ENCODE results near the gene BST1.

Gene BST1, protein sequence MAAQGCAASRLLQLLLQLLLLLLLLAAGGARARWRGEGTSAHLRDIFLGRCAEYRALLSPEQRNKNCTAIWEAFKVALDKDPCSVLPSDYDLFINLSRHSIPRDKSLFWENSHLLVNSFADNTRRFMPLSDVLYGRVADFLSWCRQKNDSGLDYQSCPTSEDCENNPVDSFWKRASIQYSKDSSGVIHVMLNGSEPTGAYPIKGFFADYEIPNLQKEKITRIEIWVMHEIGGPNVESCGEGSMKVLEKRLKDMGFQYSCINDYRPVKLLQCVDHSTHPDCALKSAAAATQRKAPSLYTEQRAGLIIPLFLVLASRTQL

DNA sequence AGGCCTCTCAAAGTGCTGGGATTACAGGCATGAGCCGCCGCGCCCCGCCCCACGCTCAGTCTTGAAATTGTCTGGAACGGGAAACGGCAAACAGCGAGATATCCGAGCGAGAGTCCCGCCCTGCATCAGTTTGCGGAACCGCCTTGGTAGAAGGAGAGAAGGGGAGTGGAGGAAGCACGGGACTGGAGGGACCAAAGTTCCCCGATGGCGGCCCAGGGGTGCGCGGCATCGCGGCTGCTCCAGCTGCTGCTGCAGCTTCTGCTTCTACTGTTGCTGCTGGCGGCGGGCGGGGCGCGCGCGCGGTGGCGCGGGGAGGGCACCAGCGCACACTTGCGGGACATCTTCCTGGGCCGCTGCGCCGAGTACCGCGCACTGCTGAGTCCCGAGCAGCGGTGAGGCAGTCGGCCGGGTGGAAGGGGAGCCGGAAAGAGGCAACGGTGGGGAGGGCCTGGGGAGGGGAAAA lies at the start of gene BST1:
Gene BST1, plus strand, starts transcription at position 125 of the 463 bp plus-strand sequence. Its CDS starts 80 bp downstream, at position 205.
- no peak for DNase-seq (ENCODE audit: low spot score)

DNA sequence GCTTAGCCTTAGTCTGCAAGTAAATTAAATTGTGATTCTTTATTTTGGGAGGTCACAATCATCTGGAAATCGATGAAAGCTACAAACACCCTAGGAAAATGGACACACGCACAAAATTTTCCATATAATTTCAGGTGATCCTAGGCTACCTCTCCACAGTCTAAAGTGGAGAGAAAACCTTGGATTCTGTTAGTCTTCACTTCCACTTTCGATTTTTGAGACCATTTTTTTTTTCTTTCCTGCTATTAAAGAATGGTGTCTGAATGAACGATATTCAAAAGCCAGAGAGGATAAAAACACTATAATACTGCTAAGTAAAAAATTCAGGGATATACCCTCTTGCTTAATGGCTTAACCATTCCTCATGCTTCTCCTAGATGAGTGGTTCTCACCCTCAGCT lies 49.4 kb upstream of the BST1 start:
- no peak for DNase-seq (ENCODE audit: low spot score)

DNA sequence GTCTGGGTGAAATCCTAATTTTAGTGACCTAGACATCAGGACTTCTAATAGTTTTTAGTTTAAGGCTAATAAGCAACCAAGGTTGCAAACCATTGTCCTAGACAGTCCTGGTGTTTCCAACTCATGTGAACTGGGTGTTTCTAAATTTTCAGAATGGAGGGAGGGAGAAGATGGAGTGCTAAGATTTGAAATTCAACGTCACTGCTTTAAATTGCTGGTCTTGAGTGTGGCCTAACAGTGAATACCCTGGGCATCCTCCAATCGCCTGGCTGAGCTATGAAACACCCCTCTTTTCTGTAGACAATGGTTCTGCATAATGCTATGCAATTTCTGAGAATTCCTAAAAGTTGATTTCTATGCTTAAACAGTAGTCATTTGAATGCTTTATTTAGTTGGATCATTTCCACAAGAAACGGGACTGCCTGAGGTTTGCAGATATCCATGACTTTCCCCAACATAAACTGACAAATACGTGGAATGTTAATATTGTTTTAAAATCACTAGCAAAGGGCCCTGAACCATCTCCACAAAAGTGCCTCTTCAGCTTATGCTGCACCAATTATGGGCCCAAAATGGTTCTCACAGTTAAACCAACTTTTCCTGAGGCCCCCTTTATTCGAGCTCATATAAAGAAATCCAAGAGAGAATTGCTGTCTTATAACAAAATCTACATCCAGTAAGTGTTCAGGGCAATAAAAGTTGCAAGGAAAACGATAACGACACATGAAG lies 48.8 kb upstream of the BST1 start:
- peak; percentile 88 for DNase-seq (ENCODE audit: low spot score)

DNA sequence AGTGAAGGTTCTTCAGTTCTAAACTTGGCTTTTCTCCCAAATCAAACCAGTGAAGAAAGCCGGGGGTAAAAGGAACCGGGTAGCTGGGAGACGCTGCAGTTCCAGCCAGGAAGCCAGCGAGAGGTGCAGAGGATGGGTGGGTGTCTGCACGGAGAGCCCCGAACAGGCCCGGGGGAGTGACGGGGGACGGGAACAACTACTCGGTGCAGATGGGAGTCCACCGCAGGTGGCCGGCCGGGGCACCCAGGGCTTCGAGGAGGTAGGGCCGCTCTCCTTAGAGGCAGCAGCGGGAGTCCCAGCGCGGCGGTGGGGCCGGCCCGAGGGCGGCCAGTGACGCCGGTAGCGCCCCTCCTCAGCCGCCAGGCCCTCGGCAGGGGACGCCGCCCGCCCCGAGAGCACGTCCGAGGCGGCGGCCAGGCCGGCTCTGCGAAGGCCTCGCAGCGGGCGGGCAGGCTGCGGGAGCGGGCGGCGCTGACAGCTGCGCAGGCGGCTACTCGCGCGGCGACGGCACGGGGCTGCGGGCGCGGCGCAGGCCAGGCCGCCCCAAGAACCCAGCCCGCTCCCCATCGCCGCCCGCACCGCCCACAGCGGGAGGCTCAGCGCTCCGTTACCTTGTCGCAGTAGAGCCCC lies 48.2 kb upstream of the BST1 start:
- DNase-seq (ENCODE audit: low spot score): peak; percentile 47

DNA sequence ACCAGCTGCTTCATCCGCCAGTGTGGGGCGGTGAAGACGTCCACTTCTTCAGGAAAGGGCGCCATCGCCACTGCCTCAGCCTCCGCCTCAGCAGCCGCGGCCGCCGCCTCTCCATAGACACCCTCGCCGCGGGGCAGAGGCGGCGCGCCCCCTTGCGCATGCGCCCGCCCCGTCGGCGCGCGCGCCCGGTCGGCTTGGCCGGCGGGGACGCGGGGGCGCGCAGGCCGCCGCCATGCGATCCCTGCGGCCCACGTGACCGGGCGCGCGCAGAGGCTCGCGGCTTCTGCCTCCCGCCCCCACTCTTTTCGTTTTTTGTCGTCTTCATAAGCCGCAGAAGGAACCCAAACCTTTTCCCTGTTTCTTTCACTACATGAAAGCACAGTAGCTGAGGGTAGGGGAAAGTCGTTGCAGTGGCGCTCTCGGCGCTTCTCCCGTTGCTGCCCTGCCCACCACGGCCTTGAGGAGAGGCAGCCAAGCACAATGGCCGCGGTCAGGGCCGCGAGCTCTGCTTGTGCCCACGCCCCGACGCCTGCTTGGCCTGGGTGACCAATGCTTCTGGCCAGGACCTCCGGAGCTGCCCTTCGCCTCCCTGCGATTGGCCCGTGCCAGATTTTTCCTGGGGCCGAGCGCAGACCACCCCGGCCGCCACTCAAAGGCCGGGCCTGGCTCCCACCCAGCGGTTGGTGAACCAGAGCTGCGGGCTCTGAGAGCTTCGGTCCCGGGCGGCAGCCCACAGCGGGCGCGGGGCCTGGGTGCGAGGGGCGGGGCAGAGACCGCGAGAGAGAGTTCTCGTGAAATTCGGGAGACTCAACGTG lies 47.4 kb upstream of the BST1 start, which contains the start of gene FBXL5:
Gene FBXL5, minus strand, starts transcription at position 135 of the 815 bp plus-strand sequence. Its CDS starts 70 bp downstream, at position 65.
- peak; percentile 85 for DNase-seq (ENCODE audit: low spot score)

DNA sequence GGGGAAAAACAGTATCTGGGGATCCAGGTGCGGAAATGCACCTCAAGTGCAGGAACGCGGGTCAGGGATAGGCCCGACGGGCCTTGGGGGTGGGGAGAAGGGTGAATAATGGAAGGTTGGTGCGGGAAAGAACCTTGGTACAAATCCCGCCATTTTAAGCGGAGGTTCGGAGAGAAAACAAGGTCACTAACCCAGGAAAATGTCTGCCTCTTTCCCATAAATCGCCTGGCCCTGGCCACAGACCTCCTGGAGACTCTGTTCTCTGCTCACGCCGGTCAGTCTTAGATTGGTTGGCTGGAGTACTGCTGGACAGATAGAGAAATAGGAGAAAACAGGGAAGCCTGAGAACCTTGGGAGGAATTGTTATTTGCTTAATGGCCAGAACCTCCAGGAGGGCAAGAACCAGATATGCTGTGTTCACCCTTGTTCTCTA lies 46.8 kb upstream of the BST1 start:
- DNase-seq (ENCODE audit: low spot score): peak; percentile 50

DNA sequence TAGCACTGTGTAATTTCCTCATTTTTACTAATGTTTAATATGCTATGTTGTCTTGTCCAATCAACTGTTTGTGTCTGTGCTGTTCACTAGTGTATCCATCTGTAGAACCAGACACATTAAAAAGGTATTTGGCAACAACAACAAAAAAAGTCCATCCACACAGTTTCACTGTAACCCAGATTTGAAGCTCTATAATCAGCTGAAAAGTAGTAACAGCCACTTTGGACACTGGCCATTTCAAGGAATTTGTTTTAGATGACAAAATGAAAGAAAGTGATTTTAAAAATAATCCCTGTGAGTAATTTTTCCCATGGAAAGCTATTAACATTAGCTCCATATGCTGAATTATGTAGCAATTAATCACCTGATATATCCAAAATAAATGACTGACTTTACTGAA lies 45.5 kb upstream of the BST1 start:
- no peak for DNase-seq (ENCODE audit: low spot score)

DNA sequence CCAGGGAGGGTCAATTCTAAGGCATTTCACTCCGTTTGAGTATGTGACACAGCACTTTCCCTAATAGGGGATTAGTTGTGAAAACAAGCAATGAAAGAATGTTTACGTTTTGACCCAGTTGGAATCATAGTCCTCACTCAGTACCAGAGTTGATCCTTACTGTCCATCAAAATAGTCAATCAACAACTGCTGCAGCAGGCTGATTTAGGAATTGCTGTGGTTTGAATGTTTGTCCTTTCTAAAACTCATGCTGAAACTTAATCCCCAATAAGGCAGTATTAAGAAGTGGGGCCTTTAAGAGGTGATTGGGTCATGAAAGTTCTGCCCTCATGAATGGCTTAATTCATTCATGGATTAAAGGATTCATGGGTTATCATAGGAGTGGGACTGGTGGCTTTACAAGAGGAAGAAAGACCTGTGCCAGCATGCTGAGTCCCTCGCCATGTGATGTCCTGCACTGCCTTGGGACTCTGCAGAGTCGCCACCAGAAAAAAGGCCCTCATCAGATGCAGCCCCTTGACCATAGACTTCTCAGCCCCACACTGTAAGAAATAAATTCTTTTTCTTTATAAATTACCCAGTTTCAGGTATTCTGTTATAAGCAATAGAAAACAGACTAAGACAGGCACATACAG lies 44.6 kb upstream of the BST1 start:
- DNase-seq (ENCODE audit: low spot score): no peak

DNA sequence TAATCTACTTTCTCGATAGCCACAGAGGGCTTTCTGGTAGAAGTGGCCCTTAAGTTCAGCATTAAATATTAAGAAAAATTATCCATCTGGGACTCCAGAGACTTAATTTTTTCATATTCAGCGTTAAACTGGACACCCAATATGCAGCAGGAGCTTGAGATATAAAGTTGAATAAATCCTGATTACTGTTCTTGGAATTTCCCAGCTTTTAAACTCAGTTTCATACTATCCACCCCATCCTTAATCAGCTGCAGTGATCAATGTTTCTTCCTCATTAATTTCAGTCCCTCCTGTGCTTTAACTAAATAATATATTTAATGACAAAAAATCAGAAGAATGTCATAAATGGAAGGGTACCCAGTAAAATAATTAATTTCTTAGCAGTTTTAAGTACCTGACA lies 44.1 kb upstream of the BST1 start:
- no peak for DNase-seq (ENCODE audit: low spot score)

DNA sequence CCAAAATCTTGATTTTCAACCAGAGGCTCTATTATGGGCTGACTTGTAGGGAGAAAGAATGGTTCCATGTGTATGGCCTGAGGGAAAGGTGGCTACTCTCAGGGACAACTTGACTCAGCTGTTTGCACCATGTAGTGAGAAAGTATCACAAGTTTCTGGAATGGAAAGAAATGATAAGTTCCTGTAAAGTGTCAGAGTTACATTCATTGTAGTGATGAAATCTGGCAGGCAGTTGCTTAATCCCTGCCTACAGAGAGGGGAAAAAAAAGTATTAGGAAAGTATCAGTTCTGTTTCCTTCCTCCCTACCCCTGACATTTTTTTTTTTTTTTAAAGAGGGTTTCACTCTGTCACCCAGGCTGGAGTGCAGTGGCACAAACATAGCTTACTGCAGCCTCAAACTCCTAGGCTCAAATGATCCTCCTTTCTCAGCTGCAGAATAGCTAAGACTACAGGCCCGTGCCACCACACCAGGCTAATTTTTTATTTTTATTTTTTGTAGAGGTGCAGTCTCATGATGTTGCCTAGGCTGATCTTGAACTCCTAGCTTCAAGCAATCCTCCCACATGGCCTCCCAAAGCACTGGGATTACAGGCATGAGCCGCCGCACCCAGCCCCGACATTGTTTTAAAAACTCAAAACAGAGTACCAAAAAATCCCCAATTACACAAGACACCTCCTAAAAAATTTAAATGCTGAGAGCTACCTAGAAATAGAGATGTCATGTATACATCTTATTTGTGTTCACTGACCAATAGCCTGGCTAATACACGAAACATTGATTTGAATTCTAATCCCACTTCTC lies 42.9 kb upstream of the BST1 start:
- no peak for DNase-seq (ENCODE audit: low spot score)

DNA sequence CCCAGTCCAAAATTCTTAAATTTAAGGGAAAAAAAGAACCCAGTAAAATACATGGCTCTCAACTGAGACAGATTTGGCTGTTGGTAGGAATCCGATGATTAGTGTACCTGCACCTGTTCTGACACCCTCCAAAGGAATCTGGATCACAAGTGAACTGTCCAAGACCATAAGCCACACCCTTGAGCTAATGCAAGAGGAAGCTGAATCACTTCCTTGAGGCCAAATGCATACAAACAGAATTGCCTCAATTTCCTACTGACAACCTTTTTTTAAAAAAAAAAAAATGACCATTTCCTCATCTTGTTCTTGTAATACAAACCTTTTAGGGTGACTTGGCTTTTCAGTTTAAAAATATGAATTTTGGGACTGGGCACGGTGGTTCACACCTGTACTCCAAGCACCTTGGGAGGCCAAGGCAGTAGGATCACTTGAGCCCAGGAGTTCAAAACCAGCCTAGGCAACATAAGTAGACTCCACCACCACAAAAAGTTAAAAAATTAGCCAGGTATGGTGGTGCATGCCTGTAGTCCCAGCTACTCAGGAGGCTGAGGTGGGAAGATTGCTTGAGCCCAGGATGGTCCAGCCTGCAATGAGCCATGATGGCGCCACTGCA lies 37.0 kb upstream of the BST1 start:
- peak; percentile 70 for DNase-seq (ENCODE audit: low spot score)

DNA sequence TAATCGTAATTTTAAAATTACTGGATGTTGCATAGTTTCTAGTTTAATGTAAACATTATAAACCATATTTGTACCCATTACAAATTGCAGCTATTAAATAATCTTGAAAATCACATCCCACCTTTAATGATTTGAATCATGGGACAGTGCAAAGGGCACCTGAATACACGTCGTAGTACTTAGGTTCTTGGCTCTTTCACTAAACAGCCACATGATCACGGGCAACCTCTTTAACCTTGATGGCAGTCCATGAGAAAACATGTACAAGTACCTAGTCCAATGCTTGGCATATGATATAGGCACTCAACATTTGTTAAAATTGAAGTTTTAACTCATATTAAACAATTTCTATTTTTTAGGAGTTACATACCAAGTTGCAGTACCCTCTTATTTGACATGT lies 35.9 kb upstream of the BST1 start:
- no peak for DNase-seq (ENCODE audit: low spot score)

DNA sequence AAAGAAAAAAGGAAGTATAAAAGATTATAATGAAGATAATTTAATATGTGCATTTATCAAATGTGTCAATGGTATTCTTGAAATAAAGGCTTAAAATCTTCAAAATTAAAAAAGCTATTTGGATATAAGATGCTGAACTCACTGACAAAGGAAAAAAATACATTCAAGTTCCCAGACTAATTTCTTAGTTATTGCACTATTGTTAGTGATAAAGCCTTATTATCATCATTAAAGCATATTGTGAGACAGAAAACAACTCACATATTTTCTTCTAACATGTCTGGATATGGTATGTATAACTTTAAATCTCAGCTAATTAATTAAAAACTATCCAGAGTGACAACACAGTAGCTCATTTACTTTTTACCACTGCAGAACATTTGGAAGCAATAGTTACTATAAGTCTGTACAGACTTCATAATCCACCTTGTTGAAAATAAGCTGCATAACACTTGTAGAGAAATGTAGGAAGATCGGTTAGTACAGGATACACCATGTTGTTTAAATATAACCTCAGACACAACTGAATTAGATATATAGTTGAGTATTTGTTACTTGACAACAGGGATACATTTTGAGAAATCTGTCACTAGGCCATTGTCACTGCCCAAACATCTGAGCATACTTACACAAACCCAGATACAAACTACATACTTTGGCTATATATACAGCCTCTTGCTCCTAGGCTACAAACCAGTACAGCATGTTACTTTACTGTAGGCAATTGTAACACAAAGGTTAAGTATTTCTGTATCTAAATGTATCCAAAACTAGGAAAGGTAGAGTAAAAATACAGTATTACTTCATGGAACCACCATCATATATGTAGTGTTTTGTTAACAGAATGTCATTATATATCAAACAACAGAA lies 34.1 kb upstream of the BST1 start:
- DNase-seq (ENCODE audit: low spot score): no peak

DNA sequence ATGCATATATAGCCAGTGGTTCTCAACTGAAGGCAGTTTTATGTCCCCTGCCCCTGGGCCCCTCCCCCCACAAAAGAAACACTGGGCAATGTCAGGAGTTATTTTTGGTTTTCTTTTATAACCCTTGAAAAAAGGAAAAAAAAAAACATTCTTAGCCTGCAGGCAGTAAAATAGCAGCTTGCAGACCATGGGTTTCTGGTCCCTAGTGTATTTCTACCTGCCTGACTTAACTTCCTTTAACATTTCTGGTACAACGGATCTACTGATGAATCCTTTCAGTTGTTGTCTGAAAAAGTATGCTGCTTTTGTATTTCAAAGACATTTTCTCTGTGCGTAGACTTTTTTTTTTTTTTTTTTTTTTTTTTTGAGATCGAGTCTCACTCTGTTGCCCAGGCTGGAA lies 32.3 kb upstream of the BST1 start:
- DNase-seq (ENCODE audit: low spot score): no peak

DNA sequence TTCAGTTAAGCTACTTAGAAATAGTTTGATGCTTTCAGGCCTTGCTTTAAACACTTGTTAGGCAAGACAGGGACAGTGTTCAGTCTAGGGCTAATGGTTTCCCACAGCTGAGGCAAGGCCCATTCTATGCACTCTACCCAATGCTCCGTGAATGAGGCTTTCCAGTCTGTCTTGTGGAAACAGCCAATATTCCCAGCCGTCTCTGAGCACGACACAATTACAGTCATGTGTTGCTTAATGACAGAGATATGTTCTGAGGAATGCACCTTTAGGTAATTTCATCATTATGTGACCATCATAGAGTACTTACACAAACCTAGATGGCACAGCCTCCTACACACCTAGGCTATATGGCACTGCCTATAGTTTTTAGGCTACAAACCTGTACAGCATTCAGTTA lies 30.8 kb upstream of the BST1 start:
- no peak for DNase-seq (ENCODE audit: low spot score)

DNA sequence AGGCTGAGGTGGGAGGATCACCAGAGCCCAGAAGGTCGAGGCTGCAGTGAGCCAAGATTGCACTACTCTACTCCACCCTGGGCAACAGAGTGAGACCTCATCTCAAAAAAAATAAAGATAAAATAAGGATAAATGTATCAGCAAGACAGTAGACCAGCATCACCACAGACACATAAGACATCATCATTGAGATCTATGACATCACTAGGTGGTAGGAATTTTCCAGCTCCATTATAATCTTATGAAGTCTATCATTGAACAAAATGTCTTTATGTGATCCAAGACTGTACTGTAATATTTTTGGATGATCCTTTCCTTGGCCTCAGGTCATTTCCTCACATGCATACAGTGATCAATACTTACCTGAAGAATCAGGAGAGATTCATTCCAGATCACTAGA lies 29.5 kb upstream of the BST1 start:
- no peak for DNase-seq (ENCODE audit: low spot score)

DNA sequence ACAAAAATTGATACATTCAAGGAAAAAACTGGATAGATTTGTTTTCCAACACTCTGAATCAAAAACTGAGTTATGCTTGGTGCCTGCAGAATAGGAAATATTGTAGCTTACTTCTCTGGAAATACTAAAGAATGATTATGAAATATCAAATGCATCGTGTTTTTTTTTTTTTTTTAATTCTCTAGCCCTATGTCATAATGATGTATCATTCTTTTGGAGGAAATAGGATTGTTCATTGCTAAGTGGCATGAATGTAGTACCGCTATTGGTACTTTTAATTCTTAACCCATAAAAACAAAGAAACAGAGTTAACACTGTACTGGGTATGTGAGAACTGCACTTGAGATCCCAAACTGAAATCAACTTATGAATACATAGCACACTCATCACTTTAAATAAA lies 28.8 kb upstream of the BST1 start:
- DNase-seq (ENCODE audit: low spot score): no peak

DNA sequence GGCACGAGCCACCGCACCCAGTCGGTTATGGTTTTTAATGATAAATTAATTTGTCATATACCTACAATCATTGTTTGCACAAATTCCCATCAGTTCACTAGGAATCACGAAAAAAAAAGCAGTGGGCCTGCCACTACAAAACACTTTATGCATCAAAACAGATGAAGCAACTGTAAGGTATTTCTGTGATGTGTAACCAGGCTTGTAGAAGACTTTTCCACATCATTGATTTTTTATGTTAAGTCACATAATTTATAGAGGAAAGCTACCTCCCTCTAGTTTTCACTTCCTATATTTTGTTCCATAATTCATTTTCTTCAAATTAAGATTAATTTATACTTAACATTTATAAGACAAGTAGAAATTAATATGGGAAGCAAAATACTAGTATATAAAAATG lies 27.9 kb upstream of the BST1 start:
- no peak for DNase-seq (ENCODE audit: low spot score)

DNA sequence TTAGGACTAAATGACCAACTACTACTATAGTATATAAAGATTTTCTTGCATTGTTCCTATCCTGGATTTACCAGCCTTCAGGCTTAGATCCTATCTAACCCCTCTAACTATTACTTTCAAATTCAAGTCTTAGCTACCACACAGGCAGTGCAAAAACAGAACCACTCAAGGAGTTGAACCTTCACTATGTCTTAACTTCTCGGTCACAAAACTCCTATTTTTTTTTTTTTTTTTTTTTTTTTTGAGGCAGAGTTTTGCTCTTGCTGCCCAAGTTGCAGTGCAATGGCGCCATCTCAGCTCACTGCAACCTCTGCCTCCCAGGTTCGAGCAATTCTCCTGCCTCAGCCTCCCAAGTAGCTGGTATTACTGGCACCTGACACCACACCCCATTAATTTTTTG lies 27.5 kb upstream of the BST1 start:
- no peak for DNase-seq (ENCODE audit: low spot score)
